ENCODE data around the gene AP5Z1.

GRCh38 chr7:4769761-4770160, 5.7 kb upstream of the AP5Z1 start:
- TF ChIP-seq CTCF (IDR thresholded peaks at IDR 0.05) (no peak), EZH2 (IDR thresholded peaks at IDR 0.05; ENCODE audit: borderline replicate concordance, insufficient read depth, low read depth, low read length, poor library complexity, severe bottlenecking) (no peak)

All from B cell (primary cell).